Measurements from ENCODE around the gene ZC3H14. TPM values are rescaled to one million over a fixed set of nuclear protein-coding genes. Genes with fewer than 3 reads are reported as not detected.

Gene ZC3H14
- total and polyA plus RNA-seq, 10 of the 15 experiments (the other 5 are each of a cell fraction or from before 2014, with no cell fraction given) = 17.9 to 97.1 (median 47.6) TPM

DNA sequence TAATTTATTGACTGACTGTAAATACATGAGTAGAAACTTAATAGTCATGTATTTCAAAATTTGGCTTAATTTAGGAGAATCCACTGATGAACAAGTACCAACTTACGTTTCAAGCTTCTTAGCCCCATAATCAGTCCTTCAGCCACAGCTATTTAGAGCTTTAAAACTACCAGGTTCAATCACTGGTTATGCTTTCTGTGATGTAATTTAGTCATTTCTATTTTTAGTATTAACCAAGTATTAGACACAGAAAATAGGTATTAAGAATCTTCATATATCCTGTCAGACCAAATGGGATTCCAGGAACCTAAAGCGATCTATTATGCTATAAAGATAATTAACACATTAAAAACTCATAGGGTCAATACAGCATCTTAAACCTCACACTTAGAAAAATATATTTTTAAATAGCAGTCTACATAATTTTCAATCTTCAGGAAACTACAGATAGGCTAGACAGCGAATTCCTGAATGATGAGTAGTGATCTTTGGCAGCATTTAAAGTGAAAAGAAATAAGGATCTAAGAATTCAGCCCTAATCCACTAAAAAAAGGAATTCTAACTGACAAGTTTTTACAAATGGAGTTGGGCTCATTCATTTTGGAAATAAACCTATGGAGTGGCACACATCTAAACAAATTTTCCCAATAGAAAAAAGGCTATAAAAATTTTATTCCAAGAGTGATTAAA is 51.5 kb downstream of the ZC3H14 start:
- TF ChIP-seq, protein P1, sequence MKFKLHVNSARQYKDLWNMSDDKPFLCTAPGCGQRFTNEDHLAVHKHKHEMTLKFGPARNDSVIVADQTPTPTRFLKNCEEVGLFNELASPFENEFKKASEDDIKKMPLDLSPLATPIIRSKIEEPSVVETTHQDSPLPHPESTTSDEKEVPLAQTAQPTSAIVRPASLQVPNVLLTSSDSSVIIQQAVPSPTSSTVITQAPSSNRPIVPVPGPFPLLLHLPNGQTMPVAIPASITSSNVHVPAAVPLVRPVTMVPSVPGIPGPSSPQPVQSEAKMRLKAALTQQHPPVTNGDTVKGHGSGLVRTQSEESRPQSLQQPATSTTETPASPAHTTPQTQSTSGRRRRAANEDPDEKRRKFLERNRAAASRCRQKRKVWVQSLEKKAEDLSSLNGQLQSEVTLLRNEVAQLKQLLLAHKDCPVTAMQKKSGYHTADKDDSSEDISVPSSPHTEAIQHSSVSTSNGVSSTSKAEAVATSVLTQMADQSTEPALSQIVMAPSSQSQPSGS (IDR thresholded peaks at IDR 0.05; ENCODE audit: low read length) = 0 out of 2 replicates have a peak, but pooled peaks have one; percentile 45
- TF ChIP-seq RUNX3 (IDR thresholded peaks at IDR 0.05; ENCODE audit: low read length) (peak; percentile 23; the same call in 1 of the 2 replicates), NFIC (IDR thresholded peaks at IDR 0.05; ENCODE audit: low read depth, low read length) (peak; percentile 27; the same call in 1 of the 2 replicates), RAD51 (IDR thresholded peaks at IDR 0.05) (no peak), JUNB (IDR thresholded peaks at IDR 0.05) (peak; percentile 55), CREB1 (IDR thresholded peaks at IDR 0.05; ENCODE audit: low read depth) (no peak), SIN3A (IDR thresholded peaks at IDR 0.05; ENCODE audit: low read depth, low read length) (no peak), MEF2A (IDR thresholded peaks at IDR 0.05; ENCODE audit: insufficient read depth, low read depth, low read length) (peak; percentile 74; the same call in 1 of the 2 replicates)
- POLR2A ChIA-PET = no interaction called here
- WGBS (ENCODE audit: insufficient coverage, insufficient replicate concordance, low lambda C conversion rate, missing lambda C conversion rate) = 63% methylated on average over 3 of the region's 3 CpGs
- Histone ChIP-seq H3K27me3 (replicated peaks in 1 of 2; ENCODE audit: control insufficient read depth in 2 of 2, insufficient read depth in 2 of 2, low read length in 1 of 2) (no peaks in the 10 kb centered on the region), H3K36me3 (ENCODE audit: control insufficient read depth in 2 of 2, insufficient read depth in 2 of 2, low read length in 1 of 2) (peaks cover 0 to 29% of the 10 kb centered on the region in 2 experiments; a peak in 3 of 4 replicates), H3K4me3 (no peak overlapping the region), H3K27ac (ENCODE audit: control insufficient read depth, insufficient read depth) (no peak overlapping the region), H3K79me2 (ENCODE audit: control insufficient read depth, insufficient read depth, low read length) (no peaks in the 10 kb centered on the region), H3K4me2 (ENCODE audit: control insufficient read depth, insufficient read depth) (no peak overlapping the region), H4K20me1 (ENCODE audit: control insufficient read depth, insufficient read depth) (no peaks in the 10 kb centered on the region), H3K9me3 (replicated peaks; ENCODE audit: control insufficient read depth, insufficient read depth, low read length) (no peaks in the 10 kb centered on the region), H2AFZ (ENCODE audit: control insufficient read depth, low read depth, low read length) (no peak overlapping the region), H3K4me1 (ENCODE audit: control insufficient read depth, insufficient read depth, low read length) (peaks cover 10% of the 10 kb centered on the region), H3K9ac (ENCODE audit: control insufficient read depth, insufficient read depth, low read length) (no peak overlapping the region)
- DNase-seq (ENCODE audit: low read depth, low spot score) (no peak), ATAC-seq (peak; percentile 72), FAIRE-seq (no peak)
- in situ Hi-C loops (cut with MboI) (no loop called here), intact Hi-C loops (cut with micrococcal nuclease; ENCODE audit: unreplicated experiment) (no loop called here)
- SMC1A ChIA-PET (ENCODE audit: uncharacterized antibody, unreplicated experiment) = interaction anchor here (1.4 to 1.8 kb wide), 5 partner anchors 13 to 53 kb away, joined by 3 to 7 read pairs (median 4); no protein-coding TSS in a partner anchor
- BruUV-seq (replicated peaks) = no TSS peak
- RAD21 ChIA-PET (ENCODE audit: unreplicated experiment) = interaction anchor here (1.5 kb wide), 2 partner anchors 14 to 15 kb away, joined by 3 to 5 read pairs; no protein-coding TSS in a partner anchor
- CTCF ChIA-PET = interaction anchor here (0.7 kb wide), 1 partner anchor 18 kb away, joined by 3 read pairs; no protein-coding TSS in a partner anchor

All from GM12878 (cell line).